GM21619 (cell line): ENCODE results near the gene SYAP1.
"Not testable (repeated sequence)": the region's sequence is repeated elsewhere in the genome, so short reads cannot be mapped to it uniquely, and the experiment has no call there.

ENCODE experiments used
- ATAC-seq: cut with Tn5 transposase; IDR thresholded peaks from one replicate; pipeline ENCODE4 v1.9.1; 2021; ENCODE audit not compliant: unreplicated experiment

SYAP1 gene, protein sequence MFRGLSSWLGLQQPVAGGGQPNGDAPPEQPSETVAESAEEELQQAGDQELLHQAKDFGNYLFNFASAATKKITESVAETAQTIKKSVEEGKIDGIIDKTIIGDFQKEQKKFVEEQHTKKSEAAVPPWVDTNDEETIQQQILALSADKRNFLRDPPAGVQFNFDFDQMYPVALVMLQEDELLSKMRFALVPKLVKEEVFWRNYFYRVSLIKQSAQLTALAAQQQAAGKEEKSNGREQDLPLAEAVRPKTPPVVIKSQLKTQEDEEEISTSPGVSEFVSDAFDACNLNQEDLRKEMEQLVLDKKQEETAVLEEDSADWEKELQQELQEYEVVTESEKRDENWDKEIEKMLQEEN

GRCh38 chrX:16719334-16720084, at the start of gene SYAP1:
SYAP1 (plus strand) TSS chrX:16719612; CDS start chrX:16719725, 113 bp downstream.
- peak; percentile 97 for ATAC-seq

DNA sequence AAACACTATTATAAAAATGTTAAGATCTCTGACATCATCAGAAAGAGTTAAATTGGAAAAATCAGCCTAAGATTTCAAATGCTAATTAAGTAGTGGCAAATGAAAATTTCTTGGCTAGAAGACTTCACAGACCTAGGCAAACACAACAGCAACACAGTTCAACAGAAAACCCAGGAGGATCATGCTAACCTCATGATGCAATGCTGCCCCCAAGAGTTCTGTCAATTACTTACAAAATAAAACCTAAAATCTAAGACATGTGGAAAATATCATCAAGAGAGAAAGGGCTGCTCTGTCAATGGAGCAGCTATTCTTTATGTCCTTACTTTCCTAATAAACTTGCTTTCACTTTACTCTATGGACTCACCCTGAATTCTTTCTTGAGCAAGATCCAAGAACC, 48.4 kb upstream of the SYAP1 start:
- no peak for ATAC-seq

GRCh38 chrX:16678689-16679088, 40.7 kb upstream of the SYAP1 start:
- ATAC-seq: no peak

DNA sequence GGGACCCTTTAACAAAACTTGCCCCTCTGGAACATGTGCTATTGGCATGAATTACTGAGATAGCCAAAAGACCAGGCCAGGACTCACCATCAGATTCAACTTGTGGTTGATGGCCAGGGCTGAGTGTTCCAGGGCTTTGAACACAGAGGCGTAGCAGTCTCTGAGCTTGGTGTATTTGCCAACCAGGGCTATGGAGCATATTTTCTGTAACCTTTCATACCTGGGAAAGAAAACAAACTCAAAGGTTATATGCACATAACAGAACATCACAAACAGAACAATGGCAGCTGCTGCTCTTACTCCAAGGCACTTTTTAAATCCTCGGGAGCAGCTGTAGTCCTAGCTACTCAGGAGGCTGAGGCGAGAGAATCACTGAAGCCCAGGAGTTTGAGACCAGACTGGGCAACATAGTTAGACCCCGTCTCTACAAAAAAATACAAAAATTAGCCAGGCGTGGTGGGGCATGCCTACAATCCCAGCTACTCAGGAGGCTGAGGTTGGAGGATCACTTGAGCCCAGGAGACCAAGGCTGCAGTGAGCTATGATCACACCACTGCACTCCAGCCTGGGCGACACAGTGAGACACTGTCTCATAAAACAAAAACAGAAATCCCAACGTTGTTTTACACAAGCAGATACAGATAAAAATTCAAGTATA, 36.3 kb upstream of the SYAP1 start:
- no peak for ATAC-seq

DNA sequence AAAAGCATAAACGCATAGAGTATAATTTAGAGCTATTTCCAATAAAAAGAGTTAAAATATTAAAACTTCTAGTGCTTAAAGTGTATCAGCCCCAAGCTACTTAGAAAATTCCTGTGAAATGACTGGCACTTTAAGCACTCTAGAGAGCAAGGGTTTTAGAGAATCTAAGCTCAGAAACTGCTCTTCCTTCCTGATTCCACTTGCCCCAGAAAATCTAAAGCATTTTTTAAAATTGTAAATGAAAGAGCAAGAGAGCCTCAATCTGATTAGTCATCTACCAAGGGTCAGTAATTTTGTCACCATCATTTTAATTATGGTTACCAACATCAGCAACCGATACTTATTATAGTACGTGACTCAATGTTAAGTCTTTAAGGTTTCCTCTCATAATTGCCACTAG, 31.9 kb upstream of the SYAP1 start:
- ATAC-seq: no peak

- peak; percentile 72 for ATAC-seq
Observed at GRCh38 chrX:16695079-16695676, 24.2 kb upstream of the SYAP1 start.

- ATAC-seq: no peak
Observed at GRCh38 chrX:16696956-16697355, 22.5 kb upstream of the SYAP1 start.

- ATAC-seq: no peak
Observed at GRCh38 chrX:16699389-16699788, 20.0 kb upstream of the SYAP1 start.

DNA sequence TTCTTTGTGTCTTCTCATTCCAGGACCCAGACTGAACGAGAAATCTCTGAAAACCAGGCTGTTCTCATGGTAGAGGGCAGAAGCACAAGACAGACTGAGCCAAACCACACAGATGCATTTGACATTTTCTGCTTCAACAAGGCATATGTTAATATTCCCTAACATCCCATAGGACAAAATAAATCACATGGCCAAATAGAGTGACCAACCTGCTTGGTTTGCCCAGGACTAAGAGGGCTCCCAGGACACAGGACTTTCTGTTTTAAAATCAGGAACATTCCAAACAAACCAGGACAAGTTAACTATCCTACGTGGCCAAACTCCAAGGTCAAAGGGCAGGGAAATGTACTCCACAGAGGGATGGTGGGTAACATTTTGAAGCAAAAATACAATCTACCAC, 18.7 kb upstream of the SYAP1 start:
- ATAC-seq: no peak

DNA sequence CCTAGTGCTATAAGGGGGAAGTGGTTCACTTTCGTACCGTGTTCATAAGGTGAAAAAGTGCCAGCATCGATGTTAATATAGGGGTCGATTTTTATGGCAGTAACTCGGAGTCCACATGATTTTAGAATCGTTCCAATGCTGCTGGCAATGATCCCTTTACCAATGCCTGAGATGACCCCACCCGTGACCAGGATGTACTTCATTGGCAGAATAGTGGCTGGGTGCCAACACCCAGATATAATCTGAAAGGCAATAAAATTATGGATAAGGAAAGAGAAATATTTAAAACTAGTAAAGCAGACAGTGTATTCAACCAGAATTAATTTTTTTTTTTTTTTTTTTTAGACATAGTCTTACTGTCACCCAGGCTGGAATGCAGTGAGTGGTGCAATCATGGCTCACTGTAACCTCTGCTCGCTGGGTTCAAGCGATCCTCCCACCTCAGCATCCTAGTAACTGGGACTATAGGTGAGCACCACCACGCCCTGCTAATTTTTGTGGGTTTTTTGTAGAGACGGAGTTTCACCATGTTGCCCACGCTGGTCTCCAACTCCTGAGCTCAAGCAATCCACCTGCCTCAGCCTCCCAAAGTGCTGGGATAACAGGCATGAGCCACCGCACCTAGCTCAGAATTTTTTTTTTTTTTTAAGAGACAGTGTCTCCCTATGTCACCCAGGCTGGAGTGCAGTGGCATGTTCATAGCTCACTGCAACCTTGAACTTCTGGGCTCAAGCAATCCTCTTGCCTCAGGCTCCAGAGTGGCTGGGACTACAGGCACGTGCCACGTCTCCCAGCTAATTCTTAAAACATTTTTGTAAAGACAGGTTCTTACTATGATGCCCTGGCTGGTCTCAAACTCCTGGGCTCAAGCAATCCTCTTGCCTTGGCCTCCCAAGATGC, 16.5 kb upstream of the SYAP1 start:
- ATAC-seq: no peak

GRCh38 chrX:16705370-16705769, 14.0 kb upstream of the SYAP1 start:
- ATAC-seq: no peak

- ATAC-seq: no peak
Observed at GRCh38 chrX:16708016-16708415, 11.4 kb upstream of the SYAP1 start.

DNA sequence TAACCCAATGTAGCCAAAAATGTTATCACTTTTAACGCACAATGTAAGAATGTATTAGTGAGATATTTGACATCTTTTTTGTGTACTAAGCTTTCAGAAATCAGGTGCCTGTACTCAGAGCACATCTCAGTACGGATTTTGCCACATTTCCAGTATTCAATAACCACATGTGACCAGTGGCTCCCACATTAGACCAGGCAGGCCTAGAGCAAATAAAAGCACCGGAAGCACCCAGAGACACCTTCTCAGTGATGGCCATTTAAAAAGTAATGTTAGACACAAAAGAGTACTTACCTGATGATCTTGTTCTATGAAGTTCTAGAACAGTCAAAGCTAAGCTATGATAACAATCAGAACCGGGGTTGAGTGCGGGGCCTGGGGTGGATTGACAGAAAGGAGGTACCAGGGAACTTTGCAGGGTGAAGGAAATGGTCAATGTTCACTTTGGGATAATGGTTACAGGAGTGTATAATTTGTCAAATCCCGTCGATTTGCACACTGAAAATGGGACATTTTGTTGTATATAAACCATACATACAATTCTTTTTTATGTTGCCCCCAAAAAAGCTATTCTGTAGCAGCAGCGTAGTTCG, 8.1 kb upstream of the SYAP1 start:
- ATAC-seq: no peak

- ATAC-seq: peak; percentile 38
Observed at GRCh38 chrX:16711893-16712547, 7.4 kb upstream of the SYAP1 start.

GRCh38 chrX:16712548-16713155, 6.8 kb upstream of the SYAP1 start, which contains the start of gene CTPS2:
CTPS2 (minus strand) TSS chrX:16712669; CDS start chrX:16702902, 9,767 bp downstream.
- ATAC-seq: peak; percentile 86

DNA sequence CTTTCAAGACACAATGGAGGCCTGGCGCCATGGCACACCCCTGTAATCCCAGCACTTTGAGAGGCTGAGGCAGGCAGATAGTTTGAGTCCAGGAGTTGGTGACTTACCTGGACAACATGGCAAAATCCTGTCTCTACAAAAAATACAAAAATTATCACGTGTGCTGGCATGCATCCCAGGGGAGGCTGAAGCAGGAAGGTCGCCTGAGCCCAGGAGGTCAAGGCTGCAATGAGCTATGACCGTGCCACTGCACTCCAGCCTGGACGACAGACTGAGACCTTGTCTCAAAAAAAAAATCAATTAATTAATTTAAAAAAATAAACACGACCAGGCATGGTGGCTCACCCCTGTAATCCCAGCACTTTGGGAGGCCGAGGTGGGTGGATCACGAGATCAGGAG, 4.9 kb upstream of the SYAP1 start:
- ATAC-seq: no peak

DNA sequence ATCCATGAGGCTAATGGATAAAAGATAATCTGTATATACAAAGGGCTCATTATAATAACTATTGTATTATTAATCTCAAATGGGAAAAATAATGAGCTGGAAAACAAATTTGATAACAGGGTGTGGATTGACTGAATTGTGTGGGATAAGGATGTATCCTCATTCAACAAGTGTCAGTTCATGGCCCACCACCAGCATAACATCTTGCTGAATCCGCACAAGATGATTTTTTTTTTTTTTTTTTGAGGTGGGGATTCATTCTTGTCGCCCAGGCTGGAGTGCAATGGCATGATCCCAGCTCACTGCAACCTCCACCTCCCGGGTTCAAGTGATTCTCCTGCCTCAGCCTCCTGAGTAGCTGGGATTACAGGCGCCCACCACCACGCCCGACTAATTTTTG, 3.8 kb upstream of the SYAP1 start:
- not testable (repeated sequence) for ATAC-seq

GRCh38 chrX:16716451-16716850, 3.0 kb upstream of the SYAP1 start:
- not testable (repeated sequence) for ATAC-seq

GRCh38 chrX:16718824-16719333, 533 bp upstream of the SYAP1 start:
- peak; percentile 32 for ATAC-seq
